Measurements from ENCODE around the gene TPD52L2.
"Not testable (repeated sequence)": the region's sequence is repeated elsewhere in the genome, so short reads cannot be mapped to it uniquely, and the experiment has no call there.

TPD52L2 gene

GRCh38 chr20:63836458-63837344 is 28.4 kb upstream of the TPD52L2 start:
- DNase-seq: no peak

- DNase-seq: no peak
Measured at GRCh38 chr20:63837479-63837878, 27.6 kb upstream of the TPD52L2 start.

GRCh38 chr20:63839620-63840019 is 25.4 kb upstream of the TPD52L2 start:
- DNase-seq: no peak

GRCh38 chr20:63840405-63840828 is 24.7 kb upstream of the TPD52L2 start:
- DNase-seq: no peak

GRCh38 chr20:63842258-63842657 is 22.8 kb upstream of the TPD52L2 start:
- no peak for DNase-seq

- no peak for DNase-seq
Measured at GRCh38 chr20:63843222-63843621, 21.8 kb upstream of the TPD52L2 start.

- DNase-seq: no peak
Measured at GRCh38 chr20:63843778-63844177, 21.3 kb upstream of the TPD52L2 start.

GRCh38 chr20:63844511-63844991 is 20.5 kb upstream of the TPD52L2 start:
- DNase-seq: no peak

- no peak for DNase-seq
Measured at GRCh38 chr20:63846128-63846771, 18.8 kb upstream of the TPD52L2 start.

GRCh38 chr20:63846888-63847236 is 18.2 kb upstream of the TPD52L2 start:
- no peak for DNase-seq

- DNase-seq: no peak
Measured at GRCh38 chr20:63847237-63848002, 17.6 kb upstream of the TPD52L2 start.

- no peak for DNase-seq
Measured at GRCh38 chr20:63848003-63848911, 16.8 kb upstream of the TPD52L2 start.

GRCh38 chr20:63850689-63851547 is 14.2 kb upstream of the TPD52L2 start:
- DNase-seq: no peak

GRCh38 chr20:63851548-63851943 is 13.5 kb upstream of the TPD52L2 start:
- DNase-seq: not testable (repeated sequence)

- DNase-seq: not testable (repeated sequence)
Measured at GRCh38 chr20:63853733-63854068, 11.4 kb upstream of the TPD52L2 start.

GRCh38 chr20:63854069-63854765 is 10.9 kb upstream of the TPD52L2 start:
- no peak for DNase-seq

- no peak for DNase-seq
Measured at GRCh38 chr20:63854766-63855362, 10.2 kb upstream of the TPD52L2 start.

- no peak for DNase-seq
Measured at GRCh38 chr20:63855363-63856097, 9.5 kb upstream of the TPD52L2 start.

- DNase-seq: no peak
Measured at GRCh38 chr20:63856098-63856511, 9.0 kb upstream of the TPD52L2 start.

Data from activated CD8-positive, alpha-beta memory T cell treated with anti-CD3 and anti-CD28 coated beads, Interleukin-2, amount 50 U/mL, for 4 hours (primary cell).